H1 (cell line): ENCODE measurements around the gene SPATA32. TPM values are rescaled to one million over a fixed set of nuclear protein-coding genes. Genes with fewer than 3 reads are reported as not detected.

Experiments
- EGR1 ChIP-seq: IDR thresholded peaks from 2 replicates; pipeline ENCODE4 v1.6.1; 2011; ENCODE audit warnings: low read depth, low read length, borderline replicate concordance
- FOSL1 ChIP-seq: IDR thresholded peaks from 2 replicates; pipeline ENCODE4 v1.6.1; 2011; ENCODE audit warnings: mild to moderate bottlenecking, low read depth, low read length, moderate library complexity; ENCODE audit not compliant: insufficient read depth
- MAX ChIP-seq: IDR thresholded peaks from 2 replicates; pipeline ENCODE4 v1.6.1; 2012; ENCODE audit warnings: inconsistent platforms
- PHF8 ChIP-seq: fragments of 200-600 bp; sonication (generic); conservative IDR thresholded peaks from 2 replicates; pipeline ENCODE4 v1.7.1; 2012; ENCODE audit warnings: low read depth, mild to moderate bottlenecking, inconsistent platforms, low read length, moderate library complexity
- polyA plus RNA-seq, 7 experiments: library from polyadenylated mRNA; depleted of rRNA in 3 of 7; stranded (reverse) in 5 of 7; unstranded in 2 of 7; fragments of >200 nt in 5 of 7; fragments of 200-250 nt in 2 of 7; gene quantifications; 1 replicate in 5 of 7; 2 replicates in 1 of 7; 4 replicates in 1 of 7; pipeline versions ENCODE4 v1.2.1 to v1.2.3, GENCODE V29; 2011 to 2013; ENCODE audit warnings: missing spikeins in 2 of 7, mixed read lengths in 2 of 7
- total RNA-seq: library from RNA; stranded (reverse); fragmentation: NEBNext Ultra II Directional; extraction: Animal tissue kit (Norgen Biotek cat#: 25700); gene quantifications from 2 replicates; pipeline ENCODE4 v1.2.1, GENCODE V29; 2021
- TF ChIP-seq, protein P1 (sequence below): fragments of 300-600 bp; sonication (generic); IDR thresholded peaks from 2 replicates; pipeline ENCODE4 v1.7.1; 2012; ENCODE audit warnings: low read length, moderate library complexity, mild to moderate bottlenecking, inconsistent platforms; ENCODE audit not compliant: insufficient replicate concordance

The SPATA32 gene
- total and polyA plus RNA-seq, 2 of the 8 experiments (the other 6 are each of a cell fraction or from before 2014, with no cell fraction given) = 0.24 TPM; not detected in 1

- TF ChIP-seq MAX (no peak), FOSL1 (no peak), PHF8 (no peak), EGR1 (no peak)
- TF ChIP-seq, protein P1, sequence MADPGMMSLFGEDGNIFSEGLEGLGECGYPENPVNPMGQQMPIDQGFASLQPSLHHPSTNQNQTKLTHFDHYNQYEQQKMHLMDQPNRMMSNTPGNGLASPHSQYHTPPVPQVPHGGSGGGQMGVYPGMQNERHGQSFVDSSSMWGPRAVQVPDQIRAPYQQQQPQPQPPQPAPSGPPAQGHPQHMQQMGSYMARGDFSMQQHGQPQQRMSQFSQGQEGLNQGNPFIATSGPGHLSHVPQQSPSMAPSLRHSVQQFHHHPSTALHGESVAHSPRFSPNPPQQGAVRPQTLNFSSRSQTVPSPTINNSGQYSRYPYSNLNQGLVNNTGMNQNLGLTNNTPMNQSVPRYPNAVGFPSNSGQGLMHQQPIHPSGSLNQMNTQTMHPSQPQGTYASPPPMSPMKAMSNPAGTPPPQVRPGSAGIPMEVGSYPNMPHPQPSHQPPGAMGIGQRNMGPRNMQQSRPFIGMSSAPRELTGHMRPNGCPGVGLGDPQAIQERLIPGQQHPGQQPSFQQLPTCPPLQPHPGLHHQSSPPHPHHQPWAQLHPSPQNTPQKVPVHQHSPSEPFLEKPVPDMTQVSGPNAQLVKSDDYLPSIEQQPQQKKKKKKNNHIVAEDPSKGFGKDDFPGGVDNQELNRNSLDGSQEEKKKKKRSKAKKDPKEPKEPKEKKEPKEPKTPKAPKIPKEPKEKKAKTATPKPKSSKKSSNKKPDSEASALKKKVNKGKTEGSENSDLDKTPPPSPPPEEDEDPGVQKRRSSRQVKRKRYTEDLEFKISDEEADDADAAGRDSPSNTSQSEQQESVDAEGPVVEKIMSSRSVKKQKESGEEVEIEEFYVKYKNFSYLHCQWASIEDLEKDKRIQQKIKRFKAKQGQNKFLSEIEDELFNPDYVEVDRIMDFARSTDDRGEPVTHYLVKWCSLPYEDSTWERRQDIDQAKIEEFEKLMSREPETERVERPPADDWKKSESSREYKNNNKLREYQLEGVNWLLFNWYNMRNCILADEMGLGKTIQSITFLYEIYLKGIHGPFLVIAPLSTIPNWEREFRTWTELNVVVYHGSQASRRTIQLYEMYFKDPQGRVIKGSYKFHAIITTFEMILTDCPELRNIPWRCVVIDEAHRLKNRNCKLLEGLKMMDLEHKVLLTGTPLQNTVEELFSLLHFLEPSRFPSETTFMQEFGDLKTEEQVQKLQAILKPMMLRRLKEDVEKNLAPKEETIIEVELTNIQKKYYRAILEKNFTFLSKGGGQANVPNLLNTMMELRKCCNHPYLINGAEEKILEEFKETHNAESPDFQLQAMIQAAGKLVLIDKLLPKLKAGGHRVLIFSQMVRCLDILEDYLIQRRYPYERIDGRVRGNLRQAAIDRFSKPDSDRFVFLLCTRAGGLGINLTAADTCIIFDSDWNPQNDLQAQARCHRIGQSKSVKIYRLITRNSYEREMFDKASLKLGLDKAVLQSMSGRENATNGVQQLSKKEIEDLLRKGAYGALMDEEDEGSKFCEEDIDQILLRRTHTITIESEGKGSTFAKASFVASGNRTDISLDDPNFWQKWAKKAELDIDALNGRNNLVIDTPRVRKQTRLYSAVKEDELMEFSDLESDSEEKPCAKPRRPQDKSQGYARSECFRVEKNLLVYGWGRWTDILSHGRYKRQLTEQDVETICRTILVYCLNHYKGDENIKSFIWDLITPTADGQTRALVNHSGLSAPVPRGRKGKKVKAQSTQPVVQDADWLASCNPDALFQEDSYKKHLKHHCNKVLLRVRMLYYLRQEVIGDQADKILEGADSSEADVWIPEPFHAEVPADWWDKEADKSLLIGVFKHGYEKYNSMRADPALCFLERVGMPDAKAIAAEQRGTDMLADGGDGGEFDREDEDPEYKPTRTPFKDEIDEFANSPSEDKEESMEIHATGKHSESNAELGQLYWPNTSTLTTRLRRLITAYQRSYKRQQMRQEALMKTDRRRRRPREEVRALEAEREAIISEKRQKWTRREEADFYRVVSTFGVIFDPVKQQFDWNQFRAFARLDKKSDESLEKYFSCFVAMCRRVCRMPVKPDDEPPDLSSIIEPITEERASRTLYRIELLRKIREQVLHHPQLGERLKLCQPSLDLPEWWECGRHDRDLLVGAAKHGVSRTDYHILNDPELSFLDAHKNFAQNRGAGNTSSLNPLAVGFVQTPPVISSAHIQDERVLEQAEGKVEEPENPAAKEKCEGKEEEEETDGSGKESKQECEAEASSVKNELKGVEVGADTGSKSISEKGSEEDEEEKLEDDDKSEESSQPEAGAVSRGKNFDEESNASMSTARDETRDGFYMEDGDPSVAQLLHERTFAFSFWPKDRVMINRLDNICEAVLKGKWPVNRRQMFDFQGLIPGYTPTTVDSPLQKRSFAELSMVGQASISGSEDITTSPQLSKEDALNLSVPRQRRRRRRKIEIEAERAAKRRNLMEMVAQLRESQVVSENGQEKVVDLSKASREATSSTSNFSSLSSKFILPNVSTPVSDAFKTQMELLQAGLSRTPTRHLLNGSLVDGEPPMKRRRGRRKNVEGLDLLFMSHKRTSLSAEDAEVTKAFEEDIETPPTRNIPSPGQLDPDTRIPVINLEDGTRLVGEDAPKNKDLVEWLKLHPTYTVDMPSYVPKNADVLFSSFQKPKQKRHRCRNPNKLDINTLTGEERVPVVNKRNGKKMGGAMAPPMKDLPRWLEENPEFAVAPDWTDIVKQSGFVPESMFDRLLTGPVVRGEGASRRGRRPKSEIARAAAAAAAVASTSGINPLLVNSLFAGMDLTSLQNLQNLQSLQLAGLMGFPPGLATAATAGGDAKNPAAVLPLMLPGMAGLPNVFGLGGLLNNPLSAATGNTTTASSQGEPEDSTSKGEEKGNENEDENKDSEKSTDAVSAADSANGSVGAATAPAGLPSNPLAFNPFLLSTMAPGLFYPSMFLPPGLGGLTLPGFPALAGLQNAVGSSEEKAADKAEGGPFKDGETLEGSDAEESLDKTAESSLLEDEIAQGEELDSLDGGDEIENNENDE = no peak
These were observed 16.9 kb downstream of the SPATA32 start (continued) for GRCh38 chr17:45244725-45245656.
